ENCODE measurements around the gene ASTN2.

GRCh38 chr9:116451500-116452115, 963.2 kb downstream of the ASTN2 start:
- no peak for TF ChIP-seq MAX (IDR thresholded peaks at IDR 0.05; ENCODE audit: insufficient read depth, insufficient read length)
- TF ChIP-seq, protein P1, sequence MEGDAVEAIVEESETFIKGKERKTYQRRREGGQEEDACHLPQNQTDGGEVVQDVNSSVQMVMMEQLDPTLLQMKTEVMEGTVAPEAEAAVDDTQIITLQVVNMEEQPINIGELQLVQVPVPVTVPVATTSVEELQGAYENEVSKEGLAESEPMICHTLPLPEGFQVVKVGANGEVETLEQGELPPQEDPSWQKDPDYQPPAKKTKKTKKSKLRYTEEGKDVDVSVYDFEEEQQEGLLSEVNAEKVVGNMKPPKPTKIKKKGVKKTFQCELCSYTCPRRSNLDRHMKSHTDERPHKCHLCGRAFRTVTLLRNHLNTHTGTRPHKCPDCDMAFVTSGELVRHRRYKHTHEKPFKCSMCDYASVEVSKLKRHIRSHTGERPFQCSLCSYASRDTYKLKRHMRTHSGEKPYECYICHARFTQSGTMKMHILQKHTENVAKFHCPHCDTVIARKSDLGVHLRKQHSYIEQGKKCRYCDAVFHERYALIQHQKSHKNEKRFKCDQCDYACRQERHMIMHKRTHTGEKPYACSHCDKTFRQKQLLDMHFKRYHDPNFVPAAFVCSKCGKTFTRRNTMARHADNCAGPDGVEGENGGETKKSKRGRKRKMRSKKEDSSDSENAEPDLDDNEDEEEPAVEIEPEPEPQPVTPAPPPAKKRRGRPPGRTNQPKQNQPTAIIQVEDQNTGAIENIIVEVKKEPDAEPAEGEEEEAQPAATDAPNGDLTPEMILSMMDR (IDR thresholded peaks at IDR 0.05; ENCODE audit: extremely low read depth in 1 of 2, insufficient read depth in 1 of 2, low read depth in 1 of 2, low read length in 2 of 2), result no peak
- TF ChIP-seq POLR2A (IDR thresholded peaks at IDR 0.05; ENCODE audit: low read depth, low read length), result no peak
- no peak for TF ChIP-seq POLR2AphosphoS5 (IDR thresholded peaks at IDR 0.05; ENCODE audit: insufficient read depth, low read depth, low read length)
- no peak for TF ChIP-seq EZH2 (IDR thresholded peaks at IDR 0.05; ENCODE audit: borderline replicate concordance, low read depth, low read length, severe bottlenecking)
- TF ChIP-seq FOS (IDR thresholded peaks at IDR 0.05; ENCODE audit: borderline replicate concordance, insufficient read depth, low read length), result no peak
- TF ChIP-seq MYC (IDR thresholded peaks at IDR 0.05; ENCODE audit: low read depth, low read length), result no peak
- TF ChIP-seq JUN (IDR thresholded peaks at IDR 0.05; ENCODE audit: borderline replicate concordance, insufficient read depth, insufficient read length, low read depth), result no peak
- no peak for TF ChIP-seq GATA2 (IDR thresholded peaks at IDR 0.05; ENCODE audit: insufficient read depth, insufficient read length, low read depth, low read length)

All from endothelial cell of umbilical vein (primary cell).